ENCODE measurements around the gene TCF3. TPM values are rescaled to one million over a fixed set of nuclear protein-coding genes. Genes with fewer than 3 reads are reported as not detected.

Gene TCF3
- polyA plus RNA-seq, 3 donors = 2.4 to 36.2 (median 3.3) TPM

DNA sequence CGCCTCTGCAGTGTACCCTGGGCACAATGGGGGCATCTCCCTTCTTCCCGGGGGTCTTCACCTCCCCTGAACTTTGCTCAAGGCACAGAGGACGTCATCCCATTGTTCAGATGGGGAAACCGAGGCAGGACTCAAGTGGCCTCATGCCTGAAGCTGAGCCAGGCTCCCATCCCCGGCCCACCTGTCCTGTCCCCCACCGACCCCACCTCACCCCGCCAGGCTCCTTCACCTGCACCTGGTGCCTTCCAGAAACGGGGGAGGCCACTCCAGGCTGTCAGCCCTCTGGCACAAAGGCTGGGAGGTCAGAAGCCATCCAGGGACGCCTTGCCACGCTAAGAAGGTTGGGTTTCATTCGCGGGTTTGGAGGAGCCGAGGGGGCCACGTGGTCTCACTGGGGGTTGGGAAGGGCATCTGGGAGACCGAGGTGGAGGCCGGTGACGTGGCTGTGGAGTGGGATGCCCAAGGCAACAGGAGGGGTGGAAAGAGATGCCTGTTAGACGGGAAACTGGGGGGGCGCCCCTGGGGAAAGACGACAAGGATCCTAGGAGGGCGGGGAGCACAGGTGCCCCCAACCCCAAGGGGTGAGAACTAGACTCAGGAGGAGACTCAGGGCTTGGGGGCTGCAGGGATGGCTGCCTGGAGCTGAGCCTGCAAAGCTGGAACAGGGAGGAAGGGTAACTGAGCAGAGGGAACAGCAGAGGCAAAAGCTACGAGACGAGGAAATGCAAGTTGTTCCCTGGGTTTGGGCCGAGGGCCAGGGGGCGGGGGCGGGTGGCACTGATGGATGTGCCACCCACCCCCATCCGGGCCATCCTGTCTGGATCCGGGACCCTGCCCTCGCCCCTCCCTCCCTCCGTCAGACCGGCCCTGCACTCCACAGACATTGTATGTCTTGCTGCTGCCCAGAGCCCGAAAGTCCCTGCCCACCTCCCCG, 6.0 kb upstream of the TCF3 start:
- DNase-seq = no peak
- H3K4me3 ChIP-seq (replicated peaks in 1 of 3; ENCODE audit: low read depth in 2 of 3, low read length in 3 of 3) = no peak overlapping the region
- peaks cover 24 to 29% of the 10 kb centered on the region in 2 donors for H3K4me1 ChIP-seq (ENCODE audit: control insufficient read depth in 1 of 2, insufficient read depth in 2 of 2, low read length in 2 of 2)
- H3K27ac Mint-ChIP-seq = no peak overlapping the region
- WGBS (ENCODE audit: insufficient coverage) = 76% methylated on average over 28 of the region's 33 CpGs
- peaks cover 2 to 3% (median 2%) of the 10 kb centered on the region in 3 donors for H3K27me3 Mint-ChIP-seq (ENCODE audit: low read depth in 3 of 3)
- no peak overlapping the region for H3K9ac ChIP-seq (ENCODE audit: insufficient read depth, low read length, poor library complexity, severe bottlenecking)
- intact Hi-C loops (cut with micrococcal nuclease) = no loop called here
- H3K79me2 ChIP-seq (ENCODE audit: insufficient read depth, low read length) = no peaks in the 10 kb centered on the region
- H2AFZ ChIP-seq (ENCODE audit: insufficient read depth, low read depth, low read length, poor library complexity, severe bottlenecking) = no peak overlapping the region
- no peaks in the 10 kb centered on the region for H3K36me3 Mint-ChIP-seq
- TF ChIP-seq, protein P1, sequence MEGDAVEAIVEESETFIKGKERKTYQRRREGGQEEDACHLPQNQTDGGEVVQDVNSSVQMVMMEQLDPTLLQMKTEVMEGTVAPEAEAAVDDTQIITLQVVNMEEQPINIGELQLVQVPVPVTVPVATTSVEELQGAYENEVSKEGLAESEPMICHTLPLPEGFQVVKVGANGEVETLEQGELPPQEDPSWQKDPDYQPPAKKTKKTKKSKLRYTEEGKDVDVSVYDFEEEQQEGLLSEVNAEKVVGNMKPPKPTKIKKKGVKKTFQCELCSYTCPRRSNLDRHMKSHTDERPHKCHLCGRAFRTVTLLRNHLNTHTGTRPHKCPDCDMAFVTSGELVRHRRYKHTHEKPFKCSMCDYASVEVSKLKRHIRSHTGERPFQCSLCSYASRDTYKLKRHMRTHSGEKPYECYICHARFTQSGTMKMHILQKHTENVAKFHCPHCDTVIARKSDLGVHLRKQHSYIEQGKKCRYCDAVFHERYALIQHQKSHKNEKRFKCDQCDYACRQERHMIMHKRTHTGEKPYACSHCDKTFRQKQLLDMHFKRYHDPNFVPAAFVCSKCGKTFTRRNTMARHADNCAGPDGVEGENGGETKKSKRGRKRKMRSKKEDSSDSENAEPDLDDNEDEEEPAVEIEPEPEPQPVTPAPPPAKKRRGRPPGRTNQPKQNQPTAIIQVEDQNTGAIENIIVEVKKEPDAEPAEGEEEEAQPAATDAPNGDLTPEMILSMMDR (IDR thresholded peaks at IDR 0.05) = no peak
- H3K9me3 ChIP-seq (replicated peaks in 1 of 2; ENCODE audit: control insufficient read depth in 1 of 2, insufficient read depth in 1 of 2, low read length in 2 of 2) = no peaks in the 10 kb centered on the region
- no peak overlapping the region for H3K4me2 ChIP-seq (replicated peaks; ENCODE audit: extremely low read depth, low read length, poor library complexity, severe bottlenecking)
- H3K27me3 ChIP-seq (ENCODE audit: control insufficient read depth in 2 of 2, insufficient read depth in 2 of 2, low read length in 2 of 2) = no peaks in the 10 kb centered on the region
- H3K36me3 ChIP-seq (replicated peaks in 1 of 2; ENCODE audit: control insufficient read depth in 1 of 2, insufficient read depth in 2 of 2, low read length in 2 of 2) = no peaks in the 10 kb centered on the region
- peaks cover 0 to 9% (median 3%) of the 10 kb centered on the region in 7 donors for H3K9me3 Mint-ChIP-seq
- H3K4me3 Mint-ChIP-seq = no peak overlapping the region
- H3K4me1 Mint-ChIP-seq = peaks cover 32% of the 10 kb centered on the region
- H3K27ac ChIP-seq (ENCODE audit: low read depth in 1 of 2, low read length in 2 of 2) = no peak overlapping the region
- H4K20me1 ChIP-seq (ENCODE audit: insufficient read depth, low read length) = no peaks in the 10 kb centered on the region

DNA sequence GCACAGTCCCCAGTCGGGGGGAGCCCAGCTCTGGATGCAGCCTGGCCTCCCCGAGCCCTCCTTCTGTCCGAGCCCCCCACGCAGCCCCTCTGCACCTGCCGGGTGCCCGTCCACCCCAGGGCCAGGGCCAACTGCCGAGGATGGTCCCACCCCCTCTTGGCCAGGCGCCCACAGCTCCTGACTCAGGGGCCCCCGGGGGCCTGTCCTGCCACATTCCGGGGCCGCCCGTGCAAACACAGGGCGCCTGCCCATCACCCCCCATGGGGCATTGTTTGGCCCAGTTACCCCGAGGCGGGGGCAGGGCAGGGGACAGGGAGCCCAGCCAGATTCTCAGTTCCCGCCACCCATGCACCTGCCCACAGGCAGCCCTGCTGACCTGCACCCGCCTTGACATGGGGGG, 5.3 kb upstream of the TCF3 start:
- H3K79me2 ChIP-seq (ENCODE audit: insufficient read depth, low read length) = no peaks in the 10 kb centered on the region
- H3K4me3 ChIP-seq (replicated peaks in 1 of 3; ENCODE audit: low read depth in 2 of 3, low read length in 3 of 3) = no peak overlapping the region
- H3K27ac ChIP-seq (ENCODE audit: low read depth in 1 of 2, low read length in 2 of 2) = no peak overlapping the region
- peaks cover 24 to 29% of the 10 kb centered on the region in 2 donors for H3K4me1 ChIP-seq (ENCODE audit: control insufficient read depth in 1 of 2, insufficient read depth in 2 of 2, low read length in 2 of 2)
- H3K9me3 ChIP-seq (replicated peaks in 1 of 2; ENCODE audit: control insufficient read depth in 1 of 2, insufficient read depth in 1 of 2, low read length in 2 of 2) = no peaks in the 10 kb centered on the region
- H3K4me3 Mint-ChIP-seq = no peak overlapping the region
- WGBS (ENCODE audit: insufficient coverage) = 86% methylated on average over 15 of the region's 17 CpGs
- H3K27me3 Mint-ChIP-seq (ENCODE audit: low read depth in 3 of 3) = peaks cover 0 to 3% (median 2%) of the 10 kb centered on the region in 3 donors
- DNase-seq = no peak
- H3K4me2 ChIP-seq (replicated peaks; ENCODE audit: extremely low read depth, low read length, poor library complexity, severe bottlenecking) = no peak overlapping the region
- no peak overlapping the region for H3K9ac ChIP-seq (ENCODE audit: insufficient read depth, low read length, poor library complexity, severe bottlenecking)
- no peak overlapping the region for H3K27ac Mint-ChIP-seq
- H3K36me3 ChIP-seq (replicated peaks in 1 of 2; ENCODE audit: control insufficient read depth in 1 of 2, insufficient read depth in 2 of 2, low read length in 2 of 2) = no peaks in the 10 kb centered on the region
- no peaks in the 10 kb centered on the region for H4K20me1 ChIP-seq (ENCODE audit: insufficient read depth, low read length)
- no peaks in the 10 kb centered on the region for H3K27me3 ChIP-seq (ENCODE audit: control insufficient read depth in 2 of 2, insufficient read depth in 2 of 2, low read length in 2 of 2)
- intact Hi-C loops (cut with micrococcal nuclease) = no loop called here
- no peak overlapping the region for H2AFZ ChIP-seq (ENCODE audit: insufficient read depth, low read depth, low read length, poor library complexity, severe bottlenecking)
- H3K36me3 Mint-ChIP-seq = no peaks in the 10 kb centered on the region
- TF ChIP-seq, protein P1 (IDR thresholded peaks at IDR 0.05) = no peak
- peaks cover 32% of the 10 kb centered on the region for H3K4me1 Mint-ChIP-seq
- H3K9me3 Mint-ChIP-seq = peaks cover 0 to 9% (median 3%) of the 10 kb centered on the region in 7 donors
